Uterus (tissue), 4 donors: ENCODE data around the gene LRIG1. TPM values are rescaled to one million over a fixed set of nuclear protein-coding genes. Genes with fewer than 3 reads are reported as not detected.
A peak's percentile ranks its signal among the peaks of the same experiment; 100 is the strongest.

Experiments
- DNase-seq, 2 donors: peaks; one replicate each; pipeline ENCODE4 v3.0.0-alpha.2; 2019 to 2020
- H3K27ac ChIP-seq, 2 donors: fragments of 200-600 bp; sonication (generic); 1 replicate in 1 of 2; 2 replicates in 1 of 2; pipeline ENCODE4 v1.5.1; 2016 to 2018
- H3K27me3 ChIP-seq, 2 donors: fragments of 200-600 bp; sonication (generic); one replicate each; pipeline ENCODE4 v1.5.1; 2018 to 2019; ENCODE audit warnings: control low read depth in 1 of 2
- H3K36me3 ChIP-seq, 2 donors: fragments of 200-600 bp; sonication (generic); one replicate each; pipeline ENCODE4 v1.5.1; 2019; ENCODE audit warnings: control low read depth in 1 of 2
- H3K4me1 ChIP-seq, 2 donors: fragments of 200-600 bp; sonication (generic); one replicate each; pipeline ENCODE4 v1.5.1; 2018 to 2019; ENCODE audit warnings: control low read depth in 1 of 2
- H3K4me3 ChIP-seq, 2 donors: fragments of 200-600 bp; sonication (generic); 1 replicate in 1 of 2; 2 replicates in 1 of 2; pipeline ENCODE4 v1.5.1; 2018 to 2019; ENCODE audit warnings: mild to moderate bottlenecking in 1 of 2
- H3K9me3 ChIP-seq, 2 donors: fragments of 200-600 bp; sonication (generic); one replicate each; pipeline ENCODE4 v1.5.1; 2019; ENCODE audit warnings: control low read depth in 1 of 2
- CTCF ChIP-seq, 4 experiments: fragments of 200-600 bp in 2 of 4; fragments of 450-650 bp in 2 of 4; sonication (generic) in 2 of 4; IDR thresholded peaks; one replicate each; pipeline ENCODE4 v1.5.1; 2016 to 2019; ENCODE audit warnings: antibody characterized with exemption in 4 of 4, mild to moderate bottlenecking in 2 of 4, moderate library complexity in 1 of 4
- POLR2A ChIP-seq, 2 donors: fragments of 450-650 bp; IDR thresholded peaks; one replicate each; pipeline ENCODE4 v1.6.1; 2016; ENCODE audit warnings: antibody characterized with exemption in 2 of 2, mild to moderate bottlenecking in 1 of 2, moderate library complexity in 1 of 2
- intact Hi-C: fragments of 100-400 bp; cut with DNase I; formaldehyde crosslinking; loops from one replicate; pipeline ENCODE4 v1.15.1; 2023; ENCODE audit warnings: low total_unique reads
- total RNA-seq, 4 donors: library from RNA; depleted of rRNA in 3 of 4; stranded (reverse); fragments of >200 nt in 3 of 4; gene quantifications; one replicate each; pipeline versions ENCODE4 v1.1.0 to v1.2.4, GENCODE V29; 2014 to 2023
- donor health status: DM: yes; HTN: yes; CAD: no.

The LRIG1 gene
- total RNA-seq, 4 donors from 2014 or later: 20.9 to 108 (median 69.6) TPM

- Histone ChIP-seq H3K4me1 (no peaks in the 10 kb centered on the region), H3K36me3 (no peaks in the 10 kb centered on the region), H3K4me3 (no peak overlapping the region), H3K27ac (no peak overlapping the region), H3K27me3 (no peaks in the 10 kb centered on the region), H3K9me3 (no peaks in the 10 kb centered on the region)
- DNase-seq: no peak
- intact Hi-C loops: no loop called here
- TF ChIP-seq POLR2A (IDR thresholded peaks at IDR 0.05) (no peak), CTCF (IDR thresholded peaks at IDR 0.05) (peak in 1 of 4 experiments; percentile 22)
Observed at GRCh38 chr3:66378256-66378655, 122.6 kb downstream of the LRIG1 start.

DNA sequence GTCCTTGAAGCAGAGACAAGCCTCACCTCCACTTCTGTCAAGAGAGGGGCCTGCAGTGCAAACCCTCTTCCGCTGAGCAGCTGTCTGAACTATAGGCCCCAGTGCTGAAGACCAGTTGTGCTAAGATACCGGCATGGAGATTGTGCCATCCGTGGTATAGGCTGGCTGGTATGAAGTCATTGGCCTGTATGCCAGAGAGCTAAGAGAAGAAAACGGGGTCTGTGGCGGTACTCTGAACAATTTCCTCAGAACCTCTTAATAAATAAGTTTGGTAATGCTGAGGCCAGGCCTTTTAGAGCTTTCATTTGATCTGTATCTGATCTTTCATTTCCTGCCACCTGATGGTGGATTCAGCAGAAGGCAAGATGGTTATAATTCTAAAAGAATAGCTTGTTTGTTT lies 123.0 kb downstream of the LRIG1 start:
- no peak overlapping the region for H3K27ac ChIP-seq

DNA sequence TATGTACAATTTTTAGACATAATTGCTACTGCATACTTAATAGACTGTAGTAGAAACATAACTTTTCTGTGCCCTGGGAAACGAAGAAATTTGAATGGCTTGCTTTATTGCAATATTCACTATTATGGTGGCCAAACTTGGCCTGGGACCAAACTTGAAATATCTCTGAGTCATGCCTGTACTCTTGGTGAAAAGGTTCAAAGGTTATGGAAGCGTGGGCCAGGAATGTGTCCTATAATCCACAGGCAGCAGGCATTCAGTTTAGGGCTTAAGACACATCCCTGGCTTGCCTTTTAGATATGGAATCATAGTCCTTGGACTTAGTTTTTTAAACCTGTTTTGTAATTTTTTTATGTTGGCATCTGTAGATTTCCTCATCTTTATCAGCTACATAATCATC lies 124.3 kb downstream of the LRIG1 start:
- DNase-seq: peak in 1 of 2 donors; percentile 50
- Histone ChIP-seq H3K36me3 (no peaks in the 10 kb centered on the region), H3K27ac (no peak overlapping the region), H3K9me3 (no peaks in the 10 kb centered on the region), H3K4me1 (no peaks in the 10 kb centered on the region), H3K27me3 (no peaks in the 10 kb centered on the region), H3K4me3 (no peak overlapping the region)
- no peak for TF ChIP-seq POLR2A (IDR thresholded peaks at IDR 0.05)
- TF ChIP-seq CTCF (IDR thresholded peaks at IDR 0.05): no peak
- intact Hi-C loops: no loop called here

More for the DNA sequence above, 123.0 kb downstream of the LRIG1 start:
- TF ChIP-seq POLR2A (IDR thresholded peaks at IDR 0.05) (no peak), CTCF (IDR thresholded peaks at IDR 0.05) (no peak)
- H3K4me1 ChIP-seq: no peaks in the 10 kb centered on the region
- H3K36me3 ChIP-seq: no peaks in the 10 kb centered on the region
- H3K27me3 ChIP-seq: no peaks in the 10 kb centered on the region
- H3K9me3 ChIP-seq: no peaks in the 10 kb centered on the region
- no peak for DNase-seq
- no peak overlapping the region for H3K4me3 ChIP-seq
- intact Hi-C loops: no loop called here

- TF ChIP-seq POLR2A (IDR thresholded peaks at IDR 0.05): no peak
- peak in 1 of 4 experiments; percentile 15 for TF ChIP-seq CTCF (IDR thresholded peaks at IDR 0.05)
- H3K36me3 ChIP-seq: no peaks in the 10 kb centered on the region
- no peaks in the 10 kb centered on the region for H3K27me3 ChIP-seq
- no peak overlapping the region for H3K27ac ChIP-seq
- DNase-seq: no peak
- H3K4me1 ChIP-seq: no peaks in the 10 kb centered on the region
- H3K4me3 ChIP-seq: no peak overlapping the region
- intact Hi-C loops: no loop called here
- no peaks in the 10 kb centered on the region for H3K9me3 ChIP-seq
Observed at GRCh38 chr3:66372681-66373350, 128.0 kb downstream of the LRIG1 start.

- DNase-seq: no peak
- Histone ChIP-seq H3K4me3 (no peak overlapping the region), H3K9me3 (no peaks in the 10 kb centered on the region), H3K27ac (no peak overlapping the region), H3K4me1 (no peaks in the 10 kb centered on the region), H3K27me3 (no peaks in the 10 kb centered on the region), H3K36me3 (no peaks in the 10 kb centered on the region)
- intact Hi-C loops: no loop called here
- TF ChIP-seq POLR2A (IDR thresholded peaks at IDR 0.05) (no peak), CTCF (IDR thresholded peaks at IDR 0.05) (no peak)
Observed at GRCh38 chr3:66371432-66371831, 129.4 kb downstream of the LRIG1 start.
